IMR-90 (cell line): Measurements from ENCODE around the gene RGP1. TPM values are rescaled to one million over a fixed set of nuclear protein-coding genes. Genes with fewer than 3 reads are reported as not detected.

Experiments
- ATAC-seq: fragments of 200-7000 bp; cut with Tn5 transposase; 2 replicates; pipeline ENCODE4 v1.9.1; 2020; ENCODE audit warnings: low read depth, mild to moderate bottlenecking, moderate library complexity
- BruUV-seq: library from RNA; stranded (reverse); fragments of 400-500 nt; replicated peaks from 2 replicates; lab custom pipeline; 2021; lab: Mats Ljungman, UMichigan
- CTCF ChIA-PET: fragments of 300-600 bp; formaldehyde crosslinking; extraction: SDS; loops from one replicate; lab custom pipeline; 2021; ENCODE audit warnings: antibody characterized with exemption; lab: Yijun Ruan, JAX
- POLR2A ChIA-PET: fragments of 300-600 bp; sonication (Branson Sonifier 250); formaldehyde crosslinking; loops from one replicate; lab custom pipeline; 2022; ENCODE audit warnings: antibody characterized with exemption; ENCODE audit not compliant: unreplicated experiment; lab: Charles Lee
- DNase-seq: peaks from one replicate; pipeline ENCODE4 v3.0.0; 2013
- H2AFZ ChIP-seq: replicated peaks from 2 replicates; pipeline ENCODE3; 2013; ENCODE audit warnings: low read length, mild to moderate bottlenecking; ENCODE audit not compliant: poor library complexity
- H2AK5ac ChIP-seq: 2 replicates; pipeline ENCODE4 v1.6.1; 2013; ENCODE audit warnings: low read depth, low read length, inconsistent platforms
- H2AK9ac ChIP-seq: replicated peaks from 2 replicates; pipeline ENCODE3; 2013; ENCODE audit warnings: mild to moderate bottlenecking, low read depth, low read length, moderate library complexity; ENCODE audit not compliant: poor library complexity
- H2BK120ac ChIP-seq: 2 replicates; pipeline ENCODE4 v1.6.1; 2013; ENCODE audit warnings: low read depth, low read length, inconsistent platforms
- H2BK15ac ChIP-seq: 3 replicates; pipeline ENCODE4 v1.6.1; 2013; ENCODE audit warnings: low read depth, low read length, inconsistent platforms
- H2BK20ac ChIP-seq: 2 replicates; pipeline ENCODE4 v1.6.1; 2013; ENCODE audit warnings: low read depth, mild to moderate bottlenecking, inconsistent platforms, low read length, moderate library complexity
- H2BK5ac ChIP-seq: 2 replicates; pipeline ENCODE4 v1.6.1; 2013; ENCODE audit warnings: mild to moderate bottlenecking, low read depth, low read length, inconsistent platforms; ENCODE audit not compliant: poor library complexity, severe bottlenecking
- H3K14ac ChIP-seq: replicated peaks from 2 replicates; pipeline ENCODE4 v1.6.1; 2013; ENCODE audit warnings: low read depth, low read length, inconsistent platforms
- H3K18ac ChIP-seq: 2 replicates; pipeline ENCODE4 v1.6.1; 2013; ENCODE audit warnings: low read depth, low read length, control low read depth
- H3K23ac ChIP-seq: 2 replicates; pipeline ENCODE4 v1.6.1; 2013; ENCODE audit warnings: low read depth, low read length, inconsistent platforms
- H3K27ac ChIP-seq: 2 replicates; pipeline ENCODE4 v1.5.1; 2013; ENCODE audit warnings: mild to moderate bottlenecking, control low read depth, low read length; ENCODE audit not compliant: insufficient read depth
- H3K27me3 ChIP-seq: 2 replicates; pipeline ENCODE4 v1.6.1; 2013; ENCODE audit warnings: low read length; ENCODE audit not compliant: control insufficient read depth, insufficient read depth
- H3K36me3 ChIP-seq: 2 replicates; pipeline ENCODE4 v1.6.1; 2013; ENCODE audit warnings: low read length, mixed read lengths; ENCODE audit not compliant: control insufficient read depth, insufficient read depth
- H3K4ac ChIP-seq: 2 replicates; pipeline ENCODE4 v1.6.1; 2013; ENCODE audit warnings: low read depth, low read length, inconsistent platforms
- H3K4me1 ChIP-seq: 2 replicates; pipeline ENCODE4 v1.6.1; 2013; ENCODE audit warnings: low read length, mixed read lengths; ENCODE audit not compliant: control insufficient read depth, insufficient read depth
- H3K4me2 ChIP-seq: 2 replicates; pipeline ENCODE4 v1.6.1; 2013; ENCODE audit warnings: low read depth, mild to moderate bottlenecking, control low read depth, low read length, moderate library complexity
- H3K4me3 ChIP-seq: 2 replicates; pipeline ENCODE4 v1.5.1; 2013; ENCODE audit warnings: low read depth, mild to moderate bottlenecking, control low read depth, low read length, moderate library complexity; ENCODE audit not compliant: insufficient read depth
- H3K56ac ChIP-seq: 2 replicates; pipeline ENCODE4 v1.6.1; 2013; ENCODE audit warnings: low read length, inconsistent platforms; ENCODE audit not compliant: insufficient read depth; ENCODE audit errors: extremely low read depth
- H3K79me1 ChIP-seq, 2 experiments: 2 replicates each; pipeline ENCODE4 v1.6.1; 2013; ENCODE audit warnings: low read length in 2 of 2, inconsistent platforms in 1 of 2, low read depth in 1 of 2
- H3K9ac ChIP-seq: 2 replicates; pipeline ENCODE4 v1.6.1; 2013; ENCODE audit warnings: low read depth, low read length, control low read depth
- H3K9me1 ChIP-seq: 2 replicates; pipeline ENCODE4 v1.6.1; 2013; ENCODE audit warnings: low read length, inconsistent platforms; ENCODE audit not compliant: insufficient read depth
- H3K9me3 ChIP-seq: 2 replicates; pipeline ENCODE4 v1.6.1; 2013; ENCODE audit warnings: low read length; ENCODE audit not compliant: control insufficient read depth, insufficient read depth
- H4K20me1 ChIP-seq: 2 replicates; pipeline ENCODE4 v1.6.1; 2013; ENCODE audit warnings: low read length, inconsistent platforms; ENCODE audit not compliant: insufficient read depth
- H4K5ac ChIP-seq: 2 replicates; pipeline ENCODE4 v1.6.1; 2013; ENCODE audit warnings: mild to moderate bottlenecking, low read depth, low read length, control low read depth
- H4K8ac ChIP-seq, 2 experiments: 2 replicates each; pipeline ENCODE4 v1.6.1; 2013; ENCODE audit warnings: low read depth in 2 of 2, low read length in 2 of 2, control low read depth in 1 of 2, inconsistent platforms in 1 of 2
- H4K91ac ChIP-seq: 2 replicates; pipeline ENCODE4 v1.6.1; 2013; ENCODE audit warnings: low read depth, low read length, inconsistent platforms; ENCODE audit not compliant: insufficient read depth
- BHLHE40 ChIP-seq: fragments of 150-350 bp; IDR thresholded peaks from 2 replicates; pipeline ENCODE4 v1.6.1; 2016; ENCODE audit warnings: mild to moderate bottlenecking, low read depth, low read length
- CEBPB ChIP-seq: IDR thresholded peaks from 2 replicates; pipeline ENCODE4 v1.6.1; 2012; ENCODE audit warnings: low read depth, low read length, improper control_type of control experiment
- CHD1 ChIP-seq: IDR thresholded peaks from 2 replicates; pipeline ENCODE4 v1.6.1; 2012; ENCODE audit warnings: low read depth, low read length, improper control_type of control experiment
- MAFK ChIP-seq: IDR thresholded peaks from 2 replicates; pipeline ENCODE4 v1.6.1; 2012; ENCODE audit warnings: low read depth, low read length, improper control_type of control experiment
- MAZ ChIP-seq: IDR thresholded peaks from 2 replicates; pipeline ENCODE4 v1.6.1; 2012; ENCODE audit warnings: low read depth, mild to moderate bottlenecking, low read length, improper control_type of control experiment, moderate library complexity, borderline replicate concordance
- MXI1 ChIP-seq: IDR thresholded peaks from 2 replicates; pipeline ENCODE4 v1.6.1; 2012; ENCODE audit warnings: low read depth, mild to moderate bottlenecking, low read length, moderate library complexity, borderline replicate concordance
- NFE2L2 ChIP-seq: fragments of 150-350 bp; IDR thresholded peaks from 2 replicates; pipeline ENCODE4 v1.6.1; 2016; ENCODE audit warnings: low read depth, mild to moderate bottlenecking, low read length
- POLR2A ChIP-seq: IDR thresholded peaks from 2 replicates; pipeline ENCODE4 v1.6.1; 2012; ENCODE audit warnings: mild to moderate bottlenecking, low read depth, low read length
- RCOR1 ChIP-seq: IDR thresholded peaks from 2 replicates; pipeline ENCODE4 v1.6.1; 2012; ENCODE audit warnings: mild to moderate bottlenecking, low read length, improper control_type of control experiment; ENCODE audit not compliant: insufficient replicate concordance
- RFX5 ChIP-seq: IDR thresholded peaks from 2 replicates; pipeline ENCODE4 v1.8.0; 2012; ENCODE audit warnings: low read depth, mild to moderate bottlenecking, low read length, moderate library complexity
- SMC3 ChIP-seq: fragments of 150-350 bp; IDR thresholded peaks from 2 replicates; pipeline ENCODE4 v1.6.1; 2016; ENCODE audit warnings: low read depth, mild to moderate bottlenecking, antibody characterized with exemption, low read length, moderate library complexity
- USF2 ChIP-seq: fragments of 150-350 bp; IDR thresholded peaks from 2 replicates; pipeline ENCODE4 v1.6.1; 2017; ENCODE audit warnings: mild to moderate bottlenecking, antibody characterized with exemption, low read length, low read depth
- WGBS, 2 experiments: methylation state at CpG; one replicate each; pipeline versions ENCODE4 v1.1.5 to v1.1.7; 2013; ENCODE audit warnings: missing lambda C conversion rate in 2 of 2; ENCODE audit not compliant: insufficient read length in 1 of 2; ENCODE audit errors: extremely low coverage in 2 of 2; 5-methylcytosine and 5-hydroxymethylcytosine counted together
- dilution Hi-C: fragments of 300-500 bp; cut with HindIII; formaldehyde crosslinking; loops from one replicate; pipeline ENCODE4 v1.14.3; 2018; ENCODE audit warnings: low sequenced_read_pairs; ENCODE audit not compliant: unreplicated experiment
- in situ Hi-C: fragments of 300-500 bp; cut with MboI; formaldehyde crosslinking; loops from 3 replicates; pipeline ENCODE4 v1.14.3; 2019; ENCODE audit warnings: low sequenced_read_pairs, inconsistent platforms, mixed read lengths
- intact Hi-C: fragments of 100-400 bp; cut with micrococcal nuclease; formaldehyde crosslinking; loops from 2 replicates; pipeline ENCODE4 v1.10.0; 2022
- polyA plus RNA-seq, 3 experiments: library from polyadenylated mRNA; depleted of rRNA; stranded (reverse); fragments of >200 nt; gene quantifications; 2 replicates each; pipeline ENCODE4 v1.2.3, GENCODE V29; 2012; ENCODE audit warnings: low replicate concordance in 1 of 3
- total RNA-seq: library from RNA; depleted of rRNA; stranded (reverse); fragments of >200 nt; gene quantifications from 2 replicates; pipeline ENCODE4 v1.2.3, GENCODE V29; 2012
- TF ChIP-seq, protein P1 (sequence below): fragments of 150-350 bp; IDR thresholded peaks from 2 replicates; pipeline ENCODE4 v1.6.1; 2016; ENCODE audit warnings: low read depth, mild to moderate bottlenecking, low read length, moderate library complexity, borderline replicate concordance
- TF ChIP-seq, protein P2 (sequence below): conservative IDR thresholded peaks from 2 replicates; pipeline ENCODE4 v1.5.1; 2012; ENCODE audit warnings: mild to moderate bottlenecking, low read depth, low read length, improper control_type of control experiment

RGP1 gene
- total and polyA plus RNA-seq, 2 of the 4 experiments (the other 2 are of a cell fraction) = 10.2 to 14.3 TPM

- ATAC-seq = no peak
- Histone ChIP-seq H3K36me3 (peaks cover 21% of the 10 kb centered on the region), H3K9ac (no peak overlapping the region), H3K14ac (no peak overlapping the region), H4K5ac (no peak overlapping the region), H2AFZ (no peak overlapping the region), H3K9me1 (peaks cover 46% of the 10 kb centered on the region), H3K4me3 (no peak overlapping the region), H3K4ac (no peak overlapping the region), H3K56ac (no peak overlapping the region), H3K23ac (no peak overlapping the region), H4K91ac (no peak overlapping the region), H2BK20ac (no peak overlapping the region; the same call in 1 of the 2 replicates), H3K27ac (no peak overlapping the region), H2BK120ac (no peak overlapping the region), H3K9me3 (no peaks in the 10 kb centered on the region), H2AK9ac (no peak overlapping the region), H3K4me2 (no peak overlapping the region), H4K20me1 (no peaks in the 10 kb centered on the region), H2AK5ac (peak overlapping the region; percentile 20; the same call in 1 of the 2 replicates), H4K8ac (no peak overlapping the region), H3K18ac (no peak overlapping the region), H2BK5ac (no peak overlapping the region), H3K27me3 (no peaks in the 10 kb centered on the region), H2BK15ac (no peak overlapping the region), H3K79me1 (peaks cover 25 to 58% of the 10 kb centered on the region in 2 experiments), H3K4me1 (peaks cover 15% of the 10 kb centered on the region)
- whole genome bisulfite sequencing, 2 experiments = 80% methylated on average over 1 of the region's 6 CpGs; no CpG with 5 or more reads in 1 of the 2 experiments
- peak; percentile 18 for DNase-seq
- in situ Hi-C loops = no loop called here
- no TSS peak for BruUV-seq
- intact Hi-C loops = no loop called here
- ChIA-PET POLR2A (interaction anchor here (0.6 kb wide), 1 partner anchor 15 kb away, joined by 3 read pairs; the partner anchor contains the start of gene SPAG8), CTCF (interaction anchor here (1.0 kb wide), 1 partner anchor 29 kb away, joined by 3 read pairs; no protein-coding TSS in a partner anchor)
- dilution Hi-C loops = no loop called here
- TF ChIP-seq MAFK = no peak
- no peak for TF ChIP-seq NFE2L2
- TF ChIP-seq RCOR1 = no peak
- TF ChIP-seq, protein P1, sequence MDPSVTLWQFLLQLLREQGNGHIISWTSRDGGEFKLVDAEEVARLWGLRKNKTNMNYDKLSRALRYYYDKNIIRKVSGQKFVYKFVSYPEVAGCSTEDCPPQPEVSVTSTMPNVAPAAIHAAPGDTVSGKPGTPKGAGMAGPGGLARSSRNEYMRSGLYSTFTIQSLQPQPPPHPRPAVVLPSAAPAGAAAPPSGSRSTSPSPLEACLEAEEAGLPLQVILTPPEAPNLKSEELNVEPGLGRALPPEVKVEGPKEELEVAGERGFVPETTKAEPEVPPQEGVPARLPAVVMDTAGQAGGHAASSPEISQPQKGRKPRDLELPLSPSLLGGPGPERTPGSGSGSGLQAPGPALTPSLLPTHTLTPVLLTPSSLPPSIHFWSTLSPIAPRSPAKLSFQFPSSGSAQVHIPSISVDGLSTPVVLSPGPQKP = no peak
- TF ChIP-seq RFX5 = no peak
- TF ChIP-seq BHLHE40 = no peak
- no peak for TF ChIP-seq CHD1
- no peak for TF ChIP-seq POLR2A
- TF ChIP-seq USF2 = no peak
- no peak for TF ChIP-seq SMC3
- TF ChIP-seq MXI1 = no peak
- TF ChIP-seq, protein P2, sequence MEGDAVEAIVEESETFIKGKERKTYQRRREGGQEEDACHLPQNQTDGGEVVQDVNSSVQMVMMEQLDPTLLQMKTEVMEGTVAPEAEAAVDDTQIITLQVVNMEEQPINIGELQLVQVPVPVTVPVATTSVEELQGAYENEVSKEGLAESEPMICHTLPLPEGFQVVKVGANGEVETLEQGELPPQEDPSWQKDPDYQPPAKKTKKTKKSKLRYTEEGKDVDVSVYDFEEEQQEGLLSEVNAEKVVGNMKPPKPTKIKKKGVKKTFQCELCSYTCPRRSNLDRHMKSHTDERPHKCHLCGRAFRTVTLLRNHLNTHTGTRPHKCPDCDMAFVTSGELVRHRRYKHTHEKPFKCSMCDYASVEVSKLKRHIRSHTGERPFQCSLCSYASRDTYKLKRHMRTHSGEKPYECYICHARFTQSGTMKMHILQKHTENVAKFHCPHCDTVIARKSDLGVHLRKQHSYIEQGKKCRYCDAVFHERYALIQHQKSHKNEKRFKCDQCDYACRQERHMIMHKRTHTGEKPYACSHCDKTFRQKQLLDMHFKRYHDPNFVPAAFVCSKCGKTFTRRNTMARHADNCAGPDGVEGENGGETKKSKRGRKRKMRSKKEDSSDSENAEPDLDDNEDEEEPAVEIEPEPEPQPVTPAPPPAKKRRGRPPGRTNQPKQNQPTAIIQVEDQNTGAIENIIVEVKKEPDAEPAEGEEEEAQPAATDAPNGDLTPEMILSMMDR = no peak
- TF ChIP-seq CEBPB = no peak
- no peak for TF ChIP-seq MAZ
Measured at GRCh38 chr9:35797311-35798109, 48.4 kb downstream of the RGP1 start.
